DMS153 (cell line): Measurements from ENCODE around the gene C6orf118.

ENCODE experiments used
- DNase-seq: peaks from one replicate; lab custom pipeline; 2025; lab: John Stamatoyannopoulos, UW

C6orf118 gene

GRCh38 chr6:165308926-165309731 lies at the start of gene C6orf118:
TSS of gene C6orf118 (minus strand) at chr6:165309605. CDS start at chr6:165309586, 19 bp downstream.
- DNase-seq, result peak; percentile 47

DNA sequence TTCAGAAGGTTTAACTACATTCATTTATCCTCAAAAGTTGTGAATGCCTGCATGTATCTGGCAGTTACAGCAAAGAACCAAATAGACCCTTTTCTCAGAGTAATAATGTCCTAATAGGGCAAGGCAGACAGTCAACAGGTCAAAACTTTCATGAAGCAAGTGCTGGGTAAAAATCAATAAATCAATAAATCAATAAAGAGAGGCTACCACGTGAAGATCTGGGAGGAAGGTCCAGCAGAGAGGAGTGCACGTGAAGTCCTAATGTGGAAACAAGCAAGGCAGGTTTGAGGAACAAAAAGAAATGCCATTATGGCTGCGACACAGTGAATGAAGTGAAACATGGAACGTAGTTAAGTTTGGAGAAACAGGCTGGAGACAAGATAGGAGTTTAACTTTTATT lies 36.3 kb upstream of the C6orf118 start:
- DNase-seq, result no peak

DNA sequence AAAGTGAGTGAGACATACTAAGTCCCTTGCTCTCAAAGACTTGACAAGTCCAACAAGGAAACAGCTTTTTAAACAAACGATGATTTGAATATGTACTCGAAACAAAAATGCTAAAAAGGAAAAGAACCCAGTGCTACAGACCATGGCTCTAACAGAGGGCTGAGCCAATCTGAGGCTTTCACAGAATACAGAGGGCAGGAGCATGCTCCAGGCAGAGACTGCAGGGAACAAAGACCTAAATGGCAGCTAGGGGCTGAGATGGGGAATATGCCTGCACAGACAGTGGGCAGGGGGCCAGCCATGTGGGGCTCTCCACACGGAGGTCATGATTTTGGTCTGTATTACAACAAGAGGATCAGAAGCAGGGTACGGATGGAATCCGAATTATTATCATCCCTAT lies 31.1 kb upstream of the C6orf118 start:
- no peak for DNase-seq

- DNase-seq, result no peak
These were observed 16.2 kb upstream of the C6orf118 start for GRCh38 chr6:165325609-165326008.

- DNase-seq, result no peak
These were observed 12.2 kb upstream of the C6orf118 start for GRCh38 chr6:165321555-165322145.

- no peak for DNase-seq
These were observed 11.7 kb upstream of the C6orf118 start for GRCh38 chr6:165321150-165321549.

DNA sequence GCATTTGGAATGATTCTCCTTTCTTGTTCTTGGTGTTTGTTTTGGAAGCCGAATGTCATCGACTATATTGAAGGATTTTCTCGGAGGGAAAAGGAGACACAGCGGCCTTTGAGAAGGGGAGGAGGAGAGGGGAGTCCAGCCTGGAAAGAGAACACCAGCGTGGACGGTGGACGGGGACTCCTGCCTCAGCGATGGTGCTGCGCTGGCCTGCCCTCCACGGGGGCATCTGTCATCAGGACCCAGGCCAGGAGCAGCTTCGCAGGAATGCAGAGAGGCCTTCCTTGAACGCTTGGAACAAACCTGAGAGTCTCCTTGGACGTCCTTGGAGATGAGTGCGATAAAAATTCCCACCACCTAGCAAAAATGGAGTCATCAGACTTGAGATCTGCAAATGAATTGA lies 8.3 kb upstream of the C6orf118 start:
- DNase-seq, result no peak

DNA sequence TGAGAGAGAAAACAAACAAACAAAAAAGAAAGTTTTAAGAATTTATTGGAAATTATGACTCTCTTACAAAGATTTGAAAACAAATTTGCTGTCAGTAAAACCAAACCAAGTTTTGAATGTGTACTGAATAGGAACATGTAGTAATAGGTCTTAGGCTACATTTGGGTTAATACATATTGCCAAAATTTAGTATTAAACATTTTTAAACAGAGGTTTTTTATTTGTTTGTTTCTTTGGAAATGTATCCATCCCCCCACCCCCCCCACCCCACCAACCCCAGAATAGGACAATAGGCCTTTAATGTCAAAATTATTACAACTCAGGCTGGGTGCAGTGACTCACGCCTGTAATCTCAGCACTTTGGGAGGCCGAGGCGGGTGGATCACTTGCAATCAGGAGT lies 2.5 kb downstream of the C6orf118 start:
- DNase-seq, result no peak

- no peak for DNase-seq
These were observed 7.8 kb downstream of the C6orf118 start for GRCh38 chr6:165301372-165302246.

- DNase-seq, result no peak
These were observed 8.9 kb downstream of the C6orf118 start for GRCh38 chr6:165300422-165300936.

- no peak for DNase-seq
These were observed 10.5 kb downstream of the C6orf118 start for GRCh38 chr6:165298875-165299274.

- DNase-seq, result no peak
These were observed 11.0 kb downstream of the C6orf118 start for GRCh38 chr6:165298402-165298801.

- no peak for DNase-seq
These were observed 16.7 kb downstream of the C6orf118 start for GRCh38 chr6:165292657-165293056.

GRCh38 chr6:165274611-165275010 lies 34.8 kb downstream of the C6orf118 start:
- no peak for DNase-seq

DNA sequence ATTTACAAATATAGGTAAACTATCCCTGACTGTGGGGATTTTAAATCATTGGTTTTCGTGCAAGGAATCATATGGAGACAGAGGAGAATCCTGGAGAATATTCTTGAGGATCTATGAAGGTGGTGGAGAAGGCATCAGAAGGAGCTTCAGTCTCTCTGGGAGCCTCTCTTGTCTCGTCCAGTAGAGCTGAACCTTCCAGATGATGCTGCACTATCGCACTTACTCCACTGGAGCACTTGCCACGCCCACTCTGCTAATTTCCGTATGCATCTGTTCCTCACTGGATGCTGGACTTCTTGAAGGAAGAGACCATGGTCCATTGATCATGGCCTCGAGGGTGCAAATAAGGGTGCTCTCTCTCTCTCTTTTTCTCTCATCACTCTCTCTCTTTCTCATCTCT lies 36.8 kb downstream of the C6orf118 start:
- no peak for DNase-seq

DNA sequence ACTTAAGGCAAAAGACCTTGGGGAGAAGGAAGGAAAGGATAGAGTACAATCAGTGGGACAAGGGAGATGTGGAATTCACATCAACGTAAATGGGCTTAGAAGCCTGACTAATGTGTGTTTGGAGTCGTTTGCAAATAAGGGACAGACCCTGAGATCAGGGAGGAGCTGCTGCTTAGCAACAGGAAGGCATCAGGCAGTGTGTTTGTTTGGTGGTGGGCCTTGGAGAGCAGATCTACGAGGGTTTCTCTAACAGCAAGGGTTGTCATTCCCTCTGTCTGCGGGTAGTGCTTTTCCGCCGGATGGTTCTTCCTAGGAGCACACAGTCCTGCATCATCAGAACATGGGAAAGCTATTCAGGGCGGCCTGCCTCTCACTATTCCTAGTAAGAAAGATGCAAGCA lies 40.4 kb downstream of the C6orf118 start:
- DNase-seq, result no peak

- DNase-seq, result no peak
These were observed 42.8 kb downstream of the C6orf118 start for GRCh38 chr6:165266621-165267020.

DNA sequence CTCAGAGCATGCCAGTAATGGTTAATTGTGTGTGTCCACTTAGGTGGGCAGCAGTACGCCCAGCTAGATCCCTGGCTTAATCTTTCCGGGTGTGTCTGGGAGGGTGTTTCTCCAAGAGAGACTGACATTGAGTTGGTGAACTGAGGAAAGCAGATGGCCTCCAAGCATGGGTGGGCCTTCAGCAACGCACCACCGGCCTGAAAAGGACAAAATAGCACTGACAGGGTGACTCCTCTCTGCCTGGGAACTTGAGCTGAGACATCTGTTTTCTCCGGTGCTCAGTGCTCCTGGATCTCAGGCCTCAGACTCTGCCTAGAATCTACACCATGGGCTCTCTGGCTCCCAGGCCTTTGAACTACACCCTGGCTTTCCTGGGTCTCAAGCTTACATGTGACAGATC lies 43.2 kb downstream of the C6orf118 start:
- no peak for DNase-seq

GRCh38 chr6:165260462-165260861 lies 48.9 kb downstream of the C6orf118 start:
- no peak for DNase-seq

- no peak for DNase-seq
These were observed 59.6 kb downstream of the C6orf118 start for GRCh38 chr6:165249808-165250207.

DNA sequence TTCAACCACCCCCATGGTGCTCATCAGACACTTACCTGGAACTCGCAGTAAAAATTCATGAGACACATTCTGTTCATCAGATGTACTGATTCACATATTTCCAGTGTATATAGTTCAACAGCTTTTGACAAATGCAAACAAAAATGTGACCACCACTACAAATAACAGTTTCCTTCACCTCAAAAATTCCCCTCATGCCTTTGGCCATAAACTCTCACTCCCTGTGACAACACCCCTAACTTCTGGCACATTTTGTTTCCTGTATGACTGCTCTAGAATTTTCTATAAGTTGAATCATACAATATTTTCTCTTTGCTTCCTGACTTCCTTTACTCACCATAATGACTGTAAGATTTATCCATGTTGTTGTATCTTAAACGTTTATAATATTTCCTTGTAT lies 63.7 kb downstream of the C6orf118 start:
- DNase-seq, result no peak

DNA sequence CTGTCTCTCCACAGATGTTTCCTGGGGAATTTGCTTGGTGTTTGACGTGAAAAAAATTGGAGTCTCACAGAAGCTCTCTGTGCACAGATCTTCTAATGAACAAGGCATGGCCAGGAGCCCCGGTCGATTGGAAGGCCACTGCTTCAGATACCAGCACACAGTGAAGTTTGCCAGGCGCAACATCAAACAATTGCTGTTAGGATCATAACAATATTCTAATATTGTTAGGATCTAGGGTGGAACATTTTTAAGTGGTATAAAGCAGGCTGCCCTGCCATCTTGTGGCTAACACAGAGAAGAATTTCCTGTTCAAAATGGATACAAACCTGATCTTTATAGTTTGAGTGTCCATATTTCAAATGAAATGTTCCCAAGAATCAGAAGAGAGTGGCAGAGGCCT lies 64.1 kb downstream of the C6orf118 start:
- no peak for DNase-seq
